GM18505 (cell line): ENCODE measurements around the gene EFEMP2.
"Not testable (repeated sequence)": the region's sequence is repeated elsewhere in the genome, so short reads cannot be mapped to it uniquely, and the experiment has no call there.

ENCODE experiments used
- ATAC-seq: cut with Tn5 transposase; IDR thresholded peaks from one replicate; pipeline ENCODE4 v1.9.1; 2021; ENCODE audit not compliant: unreplicated experiment
- POLR2A ChIP-seq: IDR thresholded peaks from 4 replicates; pipeline ENCODE4 v1.6.1; 2011; ENCODE audit warnings: borderline replicate concordance; ENCODE audit not compliant: insufficient read depth, insufficient read length; ENCODE audit errors: extremely low read depth

EFEMP2 gene

DNA sequence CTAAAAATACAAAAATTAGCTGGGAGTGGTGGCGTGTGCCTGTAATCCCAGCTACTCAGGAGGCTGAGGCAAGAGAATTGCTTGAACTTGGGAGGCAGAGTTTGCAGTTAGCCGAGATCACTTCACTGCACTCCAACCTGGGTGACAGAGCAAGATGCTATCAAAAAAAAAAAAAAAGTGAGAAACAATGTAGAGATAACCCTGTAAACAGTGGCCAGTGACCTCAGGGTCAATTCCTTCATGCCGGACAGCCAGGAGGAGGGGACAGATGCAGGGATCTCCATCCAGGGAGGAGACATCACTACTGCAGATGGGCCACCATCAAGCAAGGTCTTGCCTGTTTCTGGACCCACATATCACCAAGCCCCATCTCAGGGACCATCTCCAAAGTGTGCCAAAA is 24.9 kb downstream of the EFEMP2 start:
- no peak for TF ChIP-seq POLR2A

DNA sequence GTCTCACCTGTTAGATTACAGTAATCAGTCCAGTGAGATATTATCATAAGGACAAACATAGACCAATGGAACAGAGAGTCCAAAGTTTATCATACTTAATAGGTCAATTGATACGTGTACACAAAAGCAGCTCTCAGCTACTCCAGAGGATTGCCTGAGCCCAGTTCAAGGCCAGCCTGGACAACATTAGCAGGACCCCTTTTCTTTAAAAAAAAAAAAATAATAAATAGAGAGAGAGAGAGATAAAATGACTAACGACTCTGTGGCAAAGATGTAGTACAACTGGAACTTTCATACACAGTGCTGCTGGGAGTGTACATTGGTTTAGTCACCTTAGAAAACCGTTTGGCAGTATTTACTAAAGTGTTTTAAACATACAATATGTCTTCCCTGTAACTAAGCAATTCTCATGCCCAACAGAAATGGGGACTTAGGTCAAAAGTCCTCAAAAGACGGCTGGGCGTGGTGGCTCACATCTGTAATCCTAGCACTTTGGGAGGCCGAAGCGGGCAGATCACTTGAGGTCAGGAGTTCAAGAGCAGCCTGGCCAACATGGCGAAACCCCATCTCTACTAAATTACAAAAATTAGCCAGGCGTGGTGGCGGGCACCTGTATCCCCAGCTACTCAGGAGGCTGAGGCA is 28.2 kb downstream of the EFEMP2 start:
- no peak for ATAC-seq
- no peak for TF ChIP-seq POLR2A

More for the DNA sequence above, 24.9 kb downstream of the EFEMP2 start:
- ATAC-seq: no peak

DNA sequence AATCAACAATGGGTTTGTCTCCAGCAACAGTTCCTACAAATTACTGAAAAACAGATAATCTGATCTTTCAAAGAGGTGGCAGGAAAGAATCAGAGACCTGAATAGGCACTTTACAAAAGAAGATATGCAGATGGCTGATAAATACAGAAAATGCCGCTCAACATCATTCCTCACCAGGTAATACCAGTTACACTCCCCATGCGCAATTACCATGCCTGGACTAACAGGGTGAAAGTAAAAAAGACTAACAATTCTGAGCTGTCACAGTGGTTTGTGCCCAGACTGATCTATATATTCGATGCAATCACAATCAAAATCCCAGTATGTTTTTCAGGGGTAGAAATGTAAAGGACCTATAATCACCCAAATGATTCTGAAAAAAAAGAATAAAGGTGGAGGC is 28.8 kb downstream of the EFEMP2 start:
- no peak for TF ChIP-seq POLR2A
- ATAC-seq: no peak

GRCh38 chr11:65842144-65842543 is 30.5 kb downstream of the EFEMP2 start:
- ATAC-seq: no peak

GRCh38 chr11:65834202-65834601 is 38.4 kb downstream of the EFEMP2 start:
- no peak for ATAC-seq
- TF ChIP-seq POLR2A: no peak

More at GRCh38 chr11:65842144-65842543, 30.5 kb downstream of the EFEMP2 start:
- no peak for TF ChIP-seq POLR2A

GRCh38 chr11:65833297-65834030 is 39.1 kb downstream of the EFEMP2 start, which contains the start of gene SNX32:
TSS of gene SNX32 (plus strand) at chr11:65833963. CDS start at chr11:65834066, 103 bp downstream.
- TF ChIP-seq POLR2A: no peak
- peak; percentile 78 for ATAC-seq

GRCh38 chr11:65832231-65832630 is 40.4 kb downstream of the EFEMP2 start:
- not testable (repeated sequence) for ATAC-seq

- ATAC-seq: no peak
- no peak for TF ChIP-seq POLR2A
Measured at GRCh38 chr11:65829459-65829858, 43.1 kb downstream of the EFEMP2 start.

GRCh38 chr11:65826984-65827735 is 45.4 kb downstream of the EFEMP2 start:
- TF ChIP-seq POLR2A: no peak
- no peak for ATAC-seq

GRCh38 chr11:65822776-65823528 is 49.6 kb downstream of the EFEMP2 start:
- TF ChIP-seq POLR2A: no peak

DNA sequence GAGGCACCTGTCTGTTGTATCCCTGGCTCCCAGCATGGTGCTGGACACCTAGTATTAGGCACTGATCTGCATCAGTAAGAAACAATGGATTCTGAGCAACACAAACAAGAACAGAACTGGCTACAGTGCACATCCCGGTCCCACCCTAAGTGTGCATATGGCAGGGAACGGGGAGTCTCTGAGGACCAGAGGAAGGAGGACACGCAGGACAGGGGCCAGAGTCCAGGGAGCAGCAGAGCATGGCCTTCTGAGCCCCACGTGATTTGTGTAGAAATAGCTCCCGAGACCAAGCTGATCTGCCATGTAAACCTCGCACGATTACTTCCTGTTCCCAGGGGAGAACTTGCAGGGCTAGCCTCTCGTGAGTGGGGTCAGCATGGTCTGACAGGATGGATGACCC is 51.5 kb downstream of the EFEMP2 start:
- ATAC-seq: no peak
- no peak for TF ChIP-seq POLR2A

More at GRCh38 chr11:65822776-65823528, 49.6 kb downstream of the EFEMP2 start:
- ATAC-seq: no peak

DNA sequence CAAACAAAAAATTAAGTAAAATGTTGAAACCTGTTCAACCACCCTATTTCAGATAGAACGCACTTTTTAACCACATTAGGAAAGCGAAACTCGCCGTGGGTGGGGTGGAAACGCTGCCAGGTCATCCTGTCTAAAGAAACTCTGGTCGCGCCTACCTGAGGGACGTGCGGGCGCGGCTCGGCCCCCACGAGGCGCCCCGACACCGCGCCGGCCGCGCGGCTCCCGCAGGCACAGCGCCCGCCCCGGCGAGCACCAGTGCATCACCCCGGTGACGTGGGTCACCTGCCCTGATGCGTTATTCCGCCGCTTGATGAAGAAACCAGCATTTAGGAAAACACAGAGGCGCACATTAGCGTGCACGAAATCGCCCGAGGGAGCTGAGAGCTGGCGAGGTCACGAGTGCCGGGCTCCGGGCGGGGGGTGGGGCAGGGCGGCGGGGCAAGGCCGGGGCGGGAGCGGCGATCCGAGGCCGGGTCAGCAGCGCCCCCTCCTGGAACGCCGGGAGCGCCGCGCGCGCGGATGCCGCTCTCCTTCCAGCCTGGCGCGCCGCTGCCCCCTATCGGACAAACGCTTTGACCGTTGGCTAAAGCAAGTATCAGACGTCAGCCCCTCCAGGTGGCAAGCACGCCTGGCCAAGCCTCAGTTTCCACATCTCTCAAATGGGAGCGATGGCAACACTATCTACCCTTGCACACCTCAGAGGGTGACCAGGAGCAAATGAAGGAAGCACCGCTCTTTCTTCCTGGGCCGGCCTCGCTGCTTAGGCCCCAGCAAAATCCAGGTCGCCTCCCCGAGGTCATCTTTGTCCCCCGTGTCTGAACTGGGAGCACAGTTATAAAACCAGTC is 54.5 kb downstream of the EFEMP2 start:
- peak; percentile 79 for ATAC-seq
- no peak for TF ChIP-seq POLR2A
